ENCODE measurements around the gene ZNF556.
"Not testable (repeated sequence)": the region's sequence is repeated elsewhere in the genome, so short reads cannot be mapped to it uniquely, and the experiment has no call there.

ZNF556 gene

GRCh38 chr19:2854849-2855248 is 12.3 kb upstream of the ZNF556 start:
- DNase-seq, result no peak

GRCh38 chr19:2856457-2857050 is 10.6 kb upstream of the ZNF556 start:
- DNase-seq, result no peak

- no peak for DNase-seq
These were observed 8.3 kb upstream of the ZNF556 start for GRCh38 chr19:2858864-2859263.

DNA sequence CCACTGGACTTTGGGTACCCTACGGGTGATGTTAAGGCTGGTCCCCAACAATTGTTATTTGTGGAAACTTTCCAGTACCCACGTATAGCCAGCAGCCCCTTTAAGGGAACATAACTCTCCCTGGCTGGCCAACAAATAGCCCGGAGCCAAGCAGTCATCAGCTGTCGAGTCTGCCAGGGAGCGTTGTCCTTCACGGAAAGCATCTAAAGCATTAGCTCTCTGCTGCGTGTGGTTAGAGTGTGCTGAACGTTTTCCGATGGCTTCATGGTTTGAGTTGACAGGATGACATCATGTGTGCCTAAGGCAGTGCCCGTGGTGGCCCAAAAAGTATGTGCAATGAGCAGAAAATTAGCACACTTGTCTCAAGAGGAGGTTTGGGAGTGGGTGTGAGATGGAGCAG is 3.3 kb upstream of the ZNF556 start:
- no peak for DNase-seq

- DNase-seq, result no peak
These were observed 1.6 kb upstream of the ZNF556 start for GRCh38 chr19:2865334-2866100.

DNA sequence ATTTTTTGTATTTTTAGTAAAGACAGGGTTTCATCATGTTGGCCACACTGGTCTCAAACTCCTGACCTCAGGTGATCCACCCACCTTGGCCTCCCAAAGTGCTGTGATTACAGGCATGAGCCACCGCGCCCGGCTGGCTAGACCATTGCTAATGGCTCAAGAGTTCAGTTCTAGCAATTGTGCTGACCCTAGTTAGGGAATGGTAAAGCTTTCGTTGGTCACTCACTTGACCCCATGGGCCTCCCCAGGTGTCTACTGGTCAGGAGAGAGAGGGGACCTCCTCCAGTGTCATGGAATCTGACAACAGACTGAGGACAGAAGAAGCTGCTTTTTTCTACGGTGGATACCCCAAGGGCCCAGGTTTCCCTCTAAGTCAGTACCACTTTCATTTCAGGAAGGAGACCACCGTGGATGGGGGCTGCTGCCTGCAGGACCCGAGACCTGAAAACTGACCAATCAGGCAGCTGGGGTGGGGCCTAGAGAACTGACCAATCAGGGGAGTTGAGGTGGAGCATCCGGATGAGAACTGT is 575 bp upstream of the ZNF556 start:
- no peak for DNase-seq

- DNase-seq, result no peak
These were observed 2.5 kb downstream of the ZNF556 start for GRCh38 chr19:2869618-2870017.

DNA sequence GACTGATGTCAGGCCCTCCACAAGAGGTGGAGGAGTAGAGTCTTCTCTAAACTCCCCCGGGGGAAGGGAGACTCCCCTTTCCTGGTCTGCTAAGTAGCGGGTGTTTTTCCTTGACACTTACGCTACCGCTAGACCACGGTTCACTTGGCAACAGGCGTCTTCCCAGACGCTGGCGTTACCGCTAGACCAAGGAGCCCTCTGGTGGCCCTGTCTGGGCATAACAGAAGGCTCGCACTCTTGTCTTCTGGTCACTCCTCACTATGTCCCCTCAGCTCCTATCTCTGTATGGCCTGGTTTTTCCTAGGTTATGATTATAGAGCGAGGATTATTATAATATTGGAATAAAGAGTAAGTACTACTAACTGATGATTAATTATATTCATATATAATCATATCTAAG is 5.0 kb downstream of the ZNF556 start:
- DNase-seq, result not testable (repeated sequence)

GRCh38 chr19:2877398-2878331 is 10.5 kb downstream of the ZNF556 start:
- DNase-seq, result no peak

- no peak for DNase-seq
These were observed 16.7 kb downstream of the ZNF556 start for GRCh38 chr19:2883686-2884439.

GRCh38 chr19:2885736-2886135 is 18.6 kb downstream of the ZNF556 start:
- no peak for DNase-seq

DNA sequence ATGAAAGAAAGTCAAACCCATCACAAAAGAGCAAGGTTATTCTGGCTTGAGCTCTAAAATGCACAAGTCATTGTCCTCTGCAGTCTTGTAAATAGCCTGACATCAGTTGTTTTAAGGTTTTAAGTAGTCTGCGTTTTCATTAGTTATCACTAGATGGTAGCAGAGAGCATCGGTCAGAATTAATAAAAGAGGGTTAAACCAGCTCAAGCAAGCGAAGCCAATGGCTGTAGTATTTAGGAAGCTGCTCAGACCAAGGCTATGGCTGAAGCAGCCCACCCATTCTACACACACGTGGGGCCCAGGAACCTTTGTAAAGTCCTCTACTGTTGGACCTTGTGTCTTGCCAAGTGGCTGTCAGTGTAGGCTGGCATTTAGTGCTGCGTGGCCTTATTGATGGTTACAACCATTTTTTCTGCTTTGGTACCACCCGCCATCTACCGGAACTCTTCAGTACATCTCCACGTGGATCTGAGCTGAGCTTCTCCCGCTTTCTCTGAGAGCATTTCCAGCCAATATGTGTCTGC is 20.3 kb downstream of the ZNF556 start:
- DNase-seq, result peak; percentile 17

GRCh38 chr19:2888731-2889224 is 21.6 kb downstream of the ZNF556 start:
- DNase-seq, result peak; percentile 88

- DNase-seq, result not testable (repeated sequence)
These were observed 23.4 kb downstream of the ZNF556 start for GRCh38 chr19:2890531-2890930.

GRCh38 chr19:2896694-2897093 is 29.6 kb downstream of the ZNF556 start:
- DNase-seq, result no peak

DNA sequence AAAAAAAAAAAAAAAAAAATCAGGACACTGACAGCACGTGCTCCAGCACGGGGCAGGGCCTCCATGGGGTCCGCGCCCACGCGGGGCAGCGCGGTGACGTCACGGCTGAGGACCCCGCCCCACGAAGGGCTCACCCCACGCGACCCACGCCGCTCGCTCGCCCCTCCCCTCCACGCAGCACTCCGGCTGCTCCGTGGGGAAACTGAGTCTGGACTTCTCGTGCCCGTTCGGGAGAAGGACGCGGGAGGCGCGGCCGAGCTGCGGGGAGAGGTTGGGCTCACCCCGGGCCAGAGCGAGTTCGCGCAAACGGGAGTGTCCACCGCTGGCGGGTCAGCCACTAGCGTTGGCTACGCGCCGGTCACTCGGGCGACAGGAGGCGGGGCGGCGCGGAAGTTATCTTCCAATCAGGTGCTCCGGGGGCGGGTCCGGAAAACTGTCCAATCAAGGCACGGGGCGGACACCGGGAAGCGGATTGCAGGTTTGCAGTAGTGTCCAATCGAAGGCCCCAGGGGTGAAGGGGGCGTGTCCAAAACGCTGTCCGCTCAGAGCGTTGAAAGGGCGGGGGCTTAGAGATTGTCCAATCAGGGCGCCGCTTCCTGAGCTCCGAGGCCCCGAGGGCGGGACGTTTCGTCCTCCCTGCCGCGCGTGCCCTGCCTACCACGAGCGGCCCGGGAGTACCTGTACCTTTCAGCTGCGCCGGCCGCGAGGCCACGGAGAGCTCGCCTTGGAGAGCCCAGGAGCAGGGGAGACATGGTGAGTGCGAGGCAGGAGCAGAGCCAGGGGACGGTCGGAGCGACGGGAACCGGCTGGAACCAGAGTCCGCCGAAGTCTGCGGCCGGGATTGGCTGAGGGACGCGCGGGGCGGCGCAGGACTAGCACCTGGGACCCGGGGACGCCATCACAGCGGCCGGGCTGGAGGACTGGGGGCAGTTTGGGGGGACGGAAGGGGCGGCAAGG is 33.4 kb downstream of the ZNF556 start, which contains the start of gene ZNF57:
Gene ZNF57 (plus strand): TSS at position 633 of the 957 bp plus-strand sequence. CDS start 118 bp downstream, at position 751.
- DNase-seq, result peak; percentile 98

GRCh38 chr19:2902590-2903218 is 35.6 kb downstream of the ZNF556 start:
- no peak for DNase-seq

- DNase-seq, result not testable (repeated sequence)
These were observed 36.2 kb downstream of the ZNF556 start for GRCh38 chr19:2903326-2903725.

DNA sequence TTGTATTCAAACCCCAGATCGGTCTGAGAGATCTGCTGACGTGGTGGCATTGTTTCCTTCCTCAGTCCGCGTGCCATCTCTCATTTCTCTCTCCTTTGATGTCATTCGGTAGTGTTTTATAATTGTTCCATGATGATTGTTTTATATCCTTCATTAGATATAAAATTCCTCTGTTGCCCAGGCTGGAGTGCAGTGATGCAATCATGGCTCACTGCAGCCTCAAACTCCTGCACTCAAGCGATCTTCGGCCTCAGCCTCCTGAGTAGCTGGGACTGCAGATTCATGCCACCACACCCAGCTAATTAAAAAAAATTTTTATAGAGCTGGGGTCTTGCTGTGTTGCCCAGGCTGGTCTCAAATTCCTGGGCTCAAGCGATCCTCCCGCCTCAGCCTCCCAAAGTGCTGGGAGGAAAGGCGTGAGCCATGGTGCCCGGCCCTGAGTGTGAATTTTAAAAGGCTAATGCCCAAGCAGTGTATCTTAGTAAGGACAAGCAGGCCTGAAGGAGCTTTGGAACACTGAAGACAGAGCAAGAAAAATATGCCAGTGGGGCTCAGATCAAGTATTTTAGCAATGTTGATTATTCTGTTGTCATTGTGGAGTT is 38.9 kb downstream of the ZNF556 start:
- no peak for DNase-seq
